ENCODE results near the gene TSPAN11.

TSPAN11 gene

DNA sequence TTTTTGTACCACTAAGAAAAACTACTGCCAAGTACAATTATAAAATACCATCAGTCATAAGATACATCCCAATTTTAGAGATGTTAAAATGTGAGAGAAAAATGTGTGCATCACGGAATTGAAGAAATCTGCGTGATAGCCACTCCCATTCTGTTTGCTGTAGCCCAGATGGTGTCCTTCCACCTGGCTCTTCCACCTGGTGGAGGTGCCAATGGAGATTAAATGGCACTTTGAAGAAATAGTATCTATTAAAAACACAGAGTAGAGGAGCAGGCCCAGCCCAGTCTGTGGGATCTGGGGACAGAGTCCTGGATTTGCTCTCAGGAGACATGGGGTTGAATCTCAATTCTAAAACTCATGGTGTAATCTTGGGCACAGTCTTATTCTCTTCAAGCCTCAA lies 35.5 kb downstream of the TSPAN11 start:
- peak; percentile 15 for DNase-seq

DNA sequence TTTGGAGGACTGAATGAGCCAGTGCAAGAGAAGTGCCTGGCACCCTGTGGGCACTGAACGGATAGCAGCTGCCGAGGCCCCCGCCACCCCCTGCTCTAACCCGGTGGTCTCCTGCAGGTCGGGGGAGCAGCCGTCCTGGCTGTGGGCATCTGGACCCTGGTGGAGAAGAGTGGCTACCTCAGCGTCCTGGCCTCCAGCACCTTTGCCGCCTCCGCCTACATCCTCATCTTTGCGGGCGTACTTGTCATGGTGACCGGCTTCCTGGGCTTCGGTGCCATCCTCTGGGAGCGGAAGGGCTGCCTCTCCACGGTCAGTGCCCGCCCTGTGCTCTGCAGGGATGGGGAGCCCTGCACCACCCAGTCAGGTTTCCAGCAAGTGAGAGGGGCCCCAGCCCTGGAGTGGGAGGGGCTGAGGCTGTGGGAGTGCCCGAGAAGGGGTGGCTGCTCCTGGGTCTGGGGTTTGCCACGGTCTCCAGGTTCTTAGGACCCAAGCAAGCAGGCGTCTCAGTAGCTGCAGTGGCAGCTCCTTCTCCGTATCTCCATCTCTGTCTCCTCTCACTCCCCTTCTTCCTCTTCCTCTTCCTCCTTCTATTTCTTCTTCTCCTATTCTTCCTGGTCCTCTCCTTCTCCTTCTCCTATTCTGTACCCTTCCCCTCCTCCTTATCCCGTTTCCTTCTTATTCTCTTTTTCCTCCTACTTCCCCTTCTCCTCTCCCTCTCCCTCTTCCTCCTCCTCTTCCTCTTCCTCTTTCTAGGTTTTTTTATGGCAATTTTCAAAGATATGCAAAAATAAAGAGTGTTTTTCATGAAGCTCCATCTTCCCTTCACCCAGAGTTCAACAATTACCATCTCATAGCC lies 37.4 kb downstream of the TSPAN11 start:
- DNase-seq, result no peak

DNA sequence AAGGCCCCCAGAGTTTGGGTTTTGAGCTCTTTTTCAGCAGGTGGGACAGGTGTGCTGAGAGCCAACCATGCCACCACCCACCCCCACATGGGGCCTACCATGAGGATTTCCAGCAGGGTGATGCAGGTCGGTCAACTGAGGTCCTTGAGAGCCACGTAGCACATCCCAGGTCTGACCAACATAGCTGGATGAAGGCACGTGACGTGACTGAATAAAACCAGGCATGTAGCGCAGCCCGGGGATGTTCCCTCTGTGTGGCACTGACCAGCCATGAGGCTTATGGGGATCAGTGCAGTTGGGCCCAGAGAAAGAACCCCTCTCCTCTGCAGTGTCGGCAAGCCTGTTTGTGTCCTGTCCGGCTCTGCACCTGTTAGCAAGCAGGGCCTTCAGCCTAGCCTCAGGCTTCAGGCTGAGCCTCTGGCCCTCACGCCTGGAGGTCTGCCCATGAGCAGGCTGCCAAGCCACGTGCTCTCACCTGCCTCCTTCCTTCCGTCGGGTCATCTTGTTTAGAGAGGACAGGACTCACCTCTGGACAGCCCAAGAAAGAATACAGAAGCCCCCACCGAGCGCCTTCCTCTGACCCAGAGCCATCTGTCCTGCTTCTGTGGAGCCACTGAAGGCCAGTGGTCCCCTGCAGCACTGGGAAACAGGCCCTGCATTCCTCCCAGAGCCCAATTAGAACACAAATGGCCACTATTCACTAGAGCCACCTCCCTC lies 38.5 kb downstream of the TSPAN11 start:
- no peak for DNase-seq

DNA sequence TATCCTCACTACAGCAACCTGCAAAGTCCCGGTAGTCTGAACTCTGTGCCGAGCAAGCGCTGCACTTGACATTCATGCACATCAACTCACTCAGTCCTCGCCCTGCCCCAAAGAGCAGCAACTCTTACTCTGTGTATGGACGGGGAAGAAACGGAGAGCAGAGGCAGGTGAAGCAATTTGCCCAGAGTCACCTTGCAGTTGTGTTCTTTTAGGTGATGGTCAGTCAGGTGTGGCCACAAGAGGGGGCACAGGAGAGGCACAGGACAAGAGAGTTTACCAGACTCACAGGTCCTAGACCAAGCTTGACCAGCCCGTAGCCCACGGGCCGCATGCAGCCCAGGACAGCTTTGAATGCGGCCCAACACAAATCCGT lies 39.1 kb downstream of the TSPAN11 start:
- no peak for DNase-seq

DNA sequence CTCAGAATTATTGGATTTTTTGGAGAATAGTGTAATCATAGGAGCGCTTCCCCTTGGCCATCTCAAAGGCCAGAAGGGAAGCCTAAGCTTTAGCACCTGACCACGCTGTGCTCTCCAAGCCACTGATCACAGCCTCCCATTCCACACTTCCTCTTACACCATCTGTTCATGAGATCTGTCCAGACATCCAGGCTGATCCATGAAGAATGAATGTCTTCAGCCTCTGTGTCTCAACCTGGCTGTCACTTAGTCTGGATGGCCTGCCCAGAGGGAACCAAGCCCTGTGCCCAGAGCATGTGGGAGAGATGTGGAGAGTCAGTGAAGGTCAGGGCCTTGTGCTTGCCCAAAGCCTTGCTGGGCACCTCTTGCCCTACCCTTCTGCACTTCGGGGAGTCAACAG lies 40.5 kb downstream of the TSPAN11 start:
- DNase-seq, result no peak

DNA sequence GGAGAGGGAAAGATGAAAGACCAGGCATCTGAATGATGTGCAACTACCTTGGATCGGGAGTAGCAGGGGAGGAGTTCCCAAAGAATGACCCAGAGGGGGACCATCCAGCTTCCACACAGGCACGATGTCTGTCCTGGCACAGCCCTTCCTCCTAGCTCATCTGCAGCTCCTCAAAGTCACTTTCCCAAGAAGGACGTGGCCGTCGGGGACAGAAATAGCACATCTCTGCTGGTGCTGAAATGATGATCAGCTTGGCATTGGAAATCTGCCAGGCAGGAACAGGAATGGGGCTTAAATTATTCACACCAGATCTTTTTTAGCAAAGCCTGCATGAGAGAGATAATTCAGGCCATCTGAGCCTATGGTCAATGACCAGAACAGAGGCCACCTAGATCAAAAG lies 41.7 kb downstream of the TSPAN11 start:
- DNase-seq, result no peak

DNA sequence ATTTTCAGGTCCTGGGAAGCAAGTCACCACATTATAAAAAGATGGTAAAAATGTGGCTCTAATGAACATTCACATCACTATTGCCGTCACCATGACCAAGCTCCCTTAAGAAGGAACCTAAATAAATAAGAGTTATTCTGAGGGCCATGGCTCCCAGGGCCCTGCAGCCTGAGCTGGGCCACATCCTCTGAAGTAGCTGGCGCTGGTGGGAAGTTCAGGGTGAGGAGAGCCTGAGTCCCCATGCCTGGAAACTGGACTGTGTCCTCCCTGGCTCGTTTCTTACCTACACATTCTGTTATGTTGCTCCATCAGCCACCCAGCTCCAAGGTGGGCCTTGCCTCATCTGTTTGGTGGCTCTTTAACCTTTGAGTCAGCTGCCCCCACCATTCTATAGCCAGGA lies 42.5 kb downstream of the TSPAN11 start:
- DNase-seq, result no peak

DNA sequence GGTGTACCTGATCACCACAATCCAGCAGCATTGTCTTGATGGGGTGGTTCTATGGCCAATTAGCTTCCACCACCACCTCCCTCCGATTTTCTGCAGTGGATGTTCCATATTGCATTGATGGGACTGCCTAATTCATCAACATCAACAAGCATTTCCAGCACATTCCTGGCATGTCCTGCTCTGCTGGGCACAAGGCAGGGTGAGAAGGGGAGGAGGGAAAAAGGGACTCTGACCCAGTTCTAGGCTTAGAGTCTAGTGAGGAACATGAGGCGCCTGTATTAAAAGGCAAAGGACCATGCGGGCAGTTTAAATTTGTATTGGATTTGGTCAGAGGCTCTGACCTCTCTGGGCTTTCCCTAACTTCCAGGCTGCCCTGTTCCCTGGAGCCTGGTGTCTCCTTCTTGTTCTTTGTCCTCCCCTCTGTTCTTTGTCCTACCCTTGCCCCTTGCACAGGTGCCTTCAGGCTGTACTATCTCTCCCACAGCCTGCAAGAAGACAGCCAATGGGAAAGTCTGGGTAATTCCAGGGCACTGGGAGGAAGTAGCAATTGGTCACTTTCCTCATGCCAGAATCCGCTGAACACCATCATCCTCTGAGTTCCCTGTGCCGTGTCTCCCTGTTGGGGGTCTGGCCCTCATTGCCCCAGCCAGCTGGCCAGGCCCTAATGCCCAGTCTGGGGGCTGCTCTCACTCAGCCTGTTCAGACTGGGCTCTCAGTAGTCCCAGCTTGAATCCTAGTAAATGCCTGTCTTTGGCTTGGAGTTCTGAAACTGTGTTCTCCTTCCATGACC lies 43.3 kb downstream of the TSPAN11 start:
- no peak for DNase-seq

DNA sequence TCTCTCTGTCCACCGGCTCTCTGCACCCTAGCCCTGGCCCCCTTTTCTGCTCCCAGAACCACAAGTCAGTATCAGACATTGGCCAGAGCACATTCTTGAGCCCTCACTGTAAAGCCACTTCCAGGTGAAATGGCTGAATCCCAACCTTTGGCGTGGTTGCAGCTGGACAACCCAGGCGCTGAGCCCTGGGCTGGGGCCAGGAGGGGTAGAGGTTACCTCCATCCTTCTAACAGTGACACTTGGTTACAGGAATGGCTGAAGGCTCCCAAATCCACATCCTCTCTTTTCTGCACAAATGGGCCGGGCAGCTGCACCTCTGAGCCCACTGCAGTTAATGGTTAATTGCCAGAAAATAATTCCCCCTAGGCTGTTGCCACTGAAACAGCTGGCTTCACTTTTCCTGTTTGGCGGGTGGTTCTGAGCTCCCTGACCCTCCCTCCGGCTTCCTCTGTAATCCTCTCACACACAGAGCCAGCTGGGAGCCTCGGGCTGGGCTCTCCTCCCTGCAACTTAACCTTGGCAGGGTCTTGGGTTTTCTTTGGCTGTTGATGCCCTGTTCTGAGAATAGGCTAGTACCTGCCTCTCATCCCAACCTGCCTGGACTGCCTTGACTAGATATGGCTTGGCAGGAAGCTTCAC lies 44.1 kb downstream of the TSPAN11 start:
- no peak for DNase-seq

DNA sequence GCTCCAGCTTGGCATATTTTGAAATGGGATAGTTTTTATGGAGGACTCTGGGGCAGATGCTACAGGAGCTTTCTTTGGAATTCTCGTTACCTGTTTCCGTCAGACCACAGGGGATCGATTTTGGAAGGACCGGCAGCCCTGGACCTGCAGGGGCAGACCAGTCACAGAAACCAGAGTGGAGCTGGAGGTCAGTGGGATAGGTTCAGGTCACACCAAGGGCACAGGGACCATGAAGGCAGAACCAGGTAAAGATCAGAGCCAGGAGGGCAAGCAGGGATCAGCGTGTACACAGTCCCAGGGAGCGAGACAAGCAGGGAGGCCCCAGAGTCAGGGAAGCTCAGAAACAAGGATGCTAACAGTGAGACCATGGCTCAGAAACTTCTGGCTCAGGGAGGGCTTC lies 45.5 kb downstream of the TSPAN11 start:
- DNase-seq, result no peak

DNA sequence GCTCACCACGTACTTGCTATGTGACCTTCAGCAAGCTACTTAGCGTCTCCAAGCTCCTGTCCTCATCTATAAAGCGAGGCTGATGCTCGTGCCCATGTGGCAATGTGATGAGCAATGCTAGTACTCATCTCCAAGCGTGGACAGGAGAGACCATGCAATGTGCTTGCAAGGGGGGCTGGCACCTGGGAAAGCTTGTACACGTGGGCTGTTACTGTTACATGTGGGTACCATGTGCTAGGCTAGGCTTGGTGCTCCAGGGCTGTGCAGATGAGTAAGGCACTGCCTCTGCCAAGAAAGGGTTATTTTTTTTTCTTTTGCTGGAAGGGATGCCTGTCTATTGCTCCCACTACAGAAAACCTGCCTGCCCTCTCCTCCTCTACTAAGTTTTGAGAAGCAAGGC lies 46.6 kb downstream of the TSPAN11 start:
- no peak for DNase-seq

DNA sequence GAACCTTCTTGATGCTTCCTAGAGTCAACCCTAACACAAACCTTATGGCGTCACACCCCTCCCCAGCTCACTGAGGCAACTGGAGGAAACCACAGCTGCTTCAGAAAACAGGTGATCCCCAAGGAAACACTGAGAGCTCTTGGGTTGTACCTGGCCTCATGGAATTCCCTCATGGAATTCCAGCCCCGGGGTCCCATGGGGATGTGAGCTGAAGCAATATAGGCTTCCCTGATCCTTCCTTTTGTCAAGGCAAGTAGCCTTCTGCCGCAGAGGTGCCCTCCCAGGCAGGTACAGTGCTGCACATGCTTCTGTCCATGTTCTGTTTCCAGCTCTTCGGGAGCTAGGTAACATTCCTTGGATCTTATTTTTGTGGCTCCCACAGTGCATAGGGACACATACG lies 47.3 kb downstream of the TSPAN11 start:
- DNase-seq, result no peak

DNA sequence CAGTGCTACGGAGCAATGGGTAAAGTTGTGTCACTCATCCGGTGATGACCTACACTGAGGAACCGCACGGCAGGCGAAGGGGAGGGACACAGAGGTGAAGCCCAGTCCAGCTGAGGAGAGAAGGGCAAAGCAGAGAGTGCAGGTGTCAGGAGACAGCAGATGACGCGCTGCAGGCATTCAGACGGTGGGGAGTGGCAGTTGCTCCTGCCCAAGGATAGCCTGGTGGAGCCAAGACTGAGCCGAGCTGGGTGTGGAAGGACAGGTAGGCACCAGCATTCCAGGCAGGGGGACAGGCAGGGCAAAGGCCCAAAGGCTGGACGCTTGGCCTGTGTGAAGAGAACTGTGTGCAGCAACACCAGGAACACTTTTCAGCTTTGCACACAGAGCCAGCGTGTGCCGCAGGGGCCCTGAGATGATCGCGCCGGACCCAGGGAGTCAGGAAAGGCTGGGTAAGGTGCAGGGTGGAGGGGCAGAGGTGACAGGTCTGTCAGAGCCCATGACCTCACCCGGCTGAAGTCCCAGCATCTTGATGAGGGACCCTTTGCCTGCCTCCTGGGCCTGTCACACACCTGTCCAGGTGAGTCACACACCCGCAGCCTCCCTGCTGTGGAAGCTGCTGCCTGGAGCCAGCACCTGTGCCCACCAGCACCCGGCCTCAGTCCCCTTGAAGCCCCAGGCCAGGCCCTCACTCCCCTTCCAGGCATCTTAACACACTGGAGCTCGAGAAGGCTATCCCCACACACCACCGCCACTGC lies 48.4 kb downstream of the TSPAN11 start:
- DNase-seq, result no peak

DNA sequence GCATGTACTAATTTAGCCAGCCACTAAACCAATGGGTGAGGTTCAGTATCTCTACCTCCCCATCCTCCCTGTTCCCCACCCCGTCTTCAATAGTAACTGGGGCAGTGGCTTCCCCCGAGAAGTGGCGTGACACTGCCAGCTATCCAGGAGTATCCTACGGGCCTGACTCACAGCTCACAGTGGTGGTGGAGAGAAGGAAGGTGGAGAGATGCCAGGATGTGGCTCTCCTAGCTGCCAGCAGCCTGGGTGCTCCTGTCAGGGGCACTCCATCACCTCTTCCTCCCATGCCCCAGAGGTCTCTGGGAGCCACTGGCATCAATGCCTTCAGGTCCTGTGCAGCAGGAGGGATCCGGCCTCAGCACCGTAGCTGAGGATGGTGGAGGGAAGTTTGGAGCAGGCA lies 49.0 kb downstream of the TSPAN11 start:
- no peak for DNase-seq

DNA sequence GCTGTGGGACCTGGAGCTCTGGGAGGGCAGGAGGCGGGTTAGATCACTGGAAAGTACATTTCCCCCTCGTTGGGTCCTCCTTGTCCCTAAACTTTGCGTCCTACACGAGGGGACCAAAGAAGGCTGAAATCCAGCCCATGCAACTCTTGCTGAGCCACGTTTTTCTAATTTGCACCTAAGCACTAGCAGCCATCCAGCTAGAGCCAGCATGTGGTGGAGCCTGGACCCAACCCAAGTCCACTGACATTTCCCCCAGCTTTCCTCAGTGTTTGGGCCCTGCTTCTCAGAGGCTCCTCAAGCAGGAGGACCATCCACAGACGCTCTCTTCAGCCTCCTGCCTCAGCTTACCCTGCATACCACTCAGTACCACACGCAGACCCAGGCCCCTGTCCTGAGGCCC lies 49.7 kb downstream of the TSPAN11 start:
- DNase-seq, result no peak

DNA sequence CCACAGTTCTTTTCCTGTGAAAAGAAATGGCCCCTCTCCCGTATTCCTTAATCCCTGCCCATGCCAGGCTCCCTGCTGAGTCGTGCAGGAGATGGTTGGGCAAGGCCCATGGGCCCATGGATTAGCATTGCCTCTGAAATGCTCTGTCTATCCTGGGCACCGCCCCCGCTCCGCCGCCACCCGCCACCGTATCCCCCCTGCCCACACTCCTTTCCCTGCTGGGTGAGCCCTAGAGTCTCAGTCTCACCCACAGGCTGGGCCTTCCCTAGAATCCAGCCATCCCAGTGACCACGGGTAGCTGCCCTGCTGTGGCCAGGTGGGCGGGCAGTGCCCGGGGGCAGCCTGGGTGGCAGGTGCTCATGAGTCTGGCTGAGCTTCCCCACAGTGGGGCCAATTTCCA lies 50.6 kb downstream of the TSPAN11 start:
- no peak for DNase-seq

DNA sequence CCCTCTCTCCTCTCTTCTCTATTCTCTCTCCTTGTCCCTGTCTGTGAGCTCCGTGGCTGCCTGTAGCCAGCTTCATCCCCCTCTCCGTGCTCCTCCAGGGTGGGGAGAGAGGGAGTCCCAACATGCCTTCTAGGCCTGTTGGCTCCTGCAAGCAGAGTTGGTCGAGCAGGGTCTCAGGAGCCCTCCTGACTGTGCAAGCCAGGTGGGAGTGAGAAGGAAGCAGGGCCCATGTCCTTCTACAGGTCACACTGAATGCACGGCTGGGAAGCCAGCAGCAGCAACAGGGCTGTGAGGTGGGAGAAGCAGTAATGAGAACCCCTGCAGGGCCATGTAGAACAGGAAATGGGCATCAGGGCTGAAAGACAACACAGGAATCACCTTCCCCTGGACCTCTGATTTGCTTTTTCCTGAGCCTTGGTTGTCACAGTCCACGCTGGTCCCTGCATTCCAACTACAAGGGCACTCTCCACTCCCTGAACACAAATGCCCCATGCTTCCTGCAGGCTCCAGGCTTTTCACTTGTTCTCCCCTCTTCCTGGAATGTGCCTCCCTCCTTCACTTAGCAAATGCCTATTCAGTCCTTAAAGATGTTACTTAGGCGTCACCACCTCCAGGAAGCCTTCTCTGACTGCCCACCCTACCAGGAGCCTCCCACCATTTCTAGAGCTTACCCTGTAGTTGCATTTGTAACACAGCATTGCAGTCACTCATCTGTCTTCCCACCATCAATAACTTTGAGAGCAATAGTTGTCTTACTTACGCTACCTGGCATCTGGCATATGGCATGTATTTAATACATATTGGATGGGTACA lies 51.2 kb downstream of the TSPAN11 start:
- DNase-seq, result no peak

DNA sequence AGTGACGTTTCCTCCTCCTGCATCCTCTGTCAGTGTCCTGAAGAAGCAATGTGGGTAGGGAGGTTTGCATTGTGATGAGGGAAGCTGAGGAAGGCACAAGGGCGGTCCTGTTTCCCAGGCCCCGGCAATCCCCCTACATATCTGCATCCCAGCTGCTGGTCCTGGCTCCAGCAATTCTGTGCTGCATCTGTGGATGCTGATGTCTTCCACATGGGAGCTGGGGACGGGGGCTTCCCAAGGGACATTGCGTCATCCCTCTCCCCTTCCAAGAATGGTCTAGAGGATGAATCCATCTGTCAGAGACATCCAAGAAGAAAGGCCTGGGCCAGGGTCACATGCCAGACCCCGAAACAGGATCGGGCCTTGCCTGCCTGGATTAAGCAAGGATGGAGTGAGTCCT lies 52.1 kb downstream of the TSPAN11 start:
- DNase-seq, result no peak

DNA sequence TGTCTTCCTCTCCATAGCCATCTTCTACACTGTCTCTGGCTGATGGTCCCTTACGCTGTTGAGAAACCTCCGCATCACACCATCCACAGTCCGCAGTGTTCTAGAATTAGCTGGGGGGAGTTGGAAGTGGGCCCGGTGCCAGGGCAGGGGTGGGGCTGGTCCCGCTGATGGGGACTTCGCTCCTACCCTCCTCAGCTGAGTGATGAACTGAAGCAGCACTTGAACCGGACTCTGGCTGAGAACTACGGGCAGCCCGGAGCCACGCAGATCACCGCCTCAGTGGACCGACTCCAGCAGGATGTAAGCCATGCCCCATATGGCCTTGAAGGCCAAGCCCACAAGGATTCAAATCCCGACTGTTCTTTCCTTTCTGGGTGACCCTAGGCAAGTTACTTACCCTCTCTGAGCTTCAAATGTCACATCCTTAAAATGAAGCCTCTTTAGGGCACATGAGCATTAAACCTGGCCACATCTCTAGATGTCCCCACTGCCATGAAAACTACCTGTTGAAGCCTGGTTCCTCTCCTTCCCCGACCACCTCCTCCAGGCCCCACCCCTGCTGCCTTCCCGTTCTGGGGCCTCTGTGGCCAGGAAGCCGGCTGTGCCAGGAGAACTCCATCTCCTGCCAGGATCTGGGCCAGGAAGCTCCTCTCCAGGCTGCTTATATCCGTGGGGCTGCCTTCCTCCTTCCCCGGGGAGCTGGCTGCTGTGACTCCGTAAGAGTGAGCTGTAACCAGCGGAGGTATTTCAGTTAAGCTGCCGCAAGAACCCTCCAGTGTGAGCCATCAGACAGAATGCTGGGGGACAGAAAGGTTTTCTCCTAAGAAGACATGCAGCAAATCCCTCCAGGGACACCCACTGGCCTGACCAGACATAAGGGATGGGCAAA lies 53.1 kb downstream of the TSPAN11 start:
- no peak for DNase-seq

DNA sequence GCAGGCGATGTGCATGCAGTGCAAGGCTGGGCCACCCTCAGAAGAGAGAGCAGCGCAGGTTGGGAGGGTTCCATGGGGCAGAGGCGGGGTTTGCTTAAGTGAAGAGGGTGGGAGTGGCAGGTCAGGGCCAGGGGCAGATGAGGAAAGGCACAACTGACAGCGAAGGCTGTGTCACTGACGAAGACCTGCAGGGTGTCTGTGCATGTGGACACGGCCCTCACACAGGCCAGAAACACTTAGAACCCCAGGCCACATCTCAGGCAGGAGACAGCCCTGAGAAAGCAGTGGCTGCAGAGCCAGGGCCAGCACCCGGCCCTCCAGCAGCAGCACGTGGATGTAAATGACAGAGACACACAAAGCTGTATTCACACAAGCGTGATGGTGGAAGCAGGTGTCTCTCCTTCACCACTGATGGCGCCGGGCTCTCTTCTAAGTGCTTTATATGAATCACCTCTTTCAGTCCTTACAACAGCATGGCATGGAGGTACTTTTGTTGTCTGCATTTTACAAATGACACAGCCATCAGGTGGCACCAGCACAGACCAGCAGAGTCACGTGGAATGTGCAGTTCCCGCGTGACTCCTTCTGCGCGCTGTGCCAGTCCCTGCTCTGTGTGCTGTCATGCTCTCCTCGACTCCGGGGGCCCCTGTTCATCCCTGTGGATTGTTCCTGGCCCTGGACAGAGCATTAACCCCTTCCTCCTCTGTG lies 54.6 kb downstream of the TSPAN11 start:
- peak; percentile 41 for DNase-seq

Measured in NCI-H510A treated with DMSO at 0.1 percent for 48 hours (cell line).